HUES64 (cell line): ENCODE measurements around the gene CYB5A.

Source experiments
- H3K27ac ChIP-seq: 2 replicates; pipeline ENCODE4 v1.7.0; 2013; ENCODE audit warnings: low read depth, low read length, inconsistent platforms
- H3K27me3 ChIP-seq: 2 replicates; pipeline ENCODE4 v1.6.1; 2013; ENCODE audit warnings: mild to moderate bottlenecking, low read length; ENCODE audit not compliant: insufficient read depth
- H3K36me3 ChIP-seq: 2 replicates; pipeline ENCODE4 v1.6.1; 2013; ENCODE audit warnings: mild to moderate bottlenecking, low read length; ENCODE audit not compliant: insufficient read depth
- H3K4me1 ChIP-seq: 2 replicates; pipeline ENCODE4 v1.6.1; 2013; ENCODE audit warnings: mild to moderate bottlenecking, low read length, moderate library complexity; ENCODE audit not compliant: insufficient read depth
- H3K4me3 ChIP-seq: 2 replicates; pipeline ENCODE4 v1.5.1; 2013; ENCODE audit warnings: mild to moderate bottlenecking, low read length, moderate library complexity
- H3K9ac ChIP-seq: 2 replicates; pipeline ENCODE4 v1.6.1; 2013; ENCODE audit warnings: mild to moderate bottlenecking, low read depth, low read length
- H3K9me3 ChIP-seq: 2 replicates; pipeline ENCODE4 v1.6.1; 2013; ENCODE audit warnings: low read depth, low read length; ENCODE audit not compliant: insufficient read depth
- WGBS: fragments of 150-250, 120-280 bp; methylation state at CpG from one replicate; pipeline ENCODE4 v1.1.7; 2013; ENCODE audit warnings: missing lambda C conversion rate; 5-methylcytosine and 5-hydroxymethylcytosine counted together

Gene CYB5A

DNA sequence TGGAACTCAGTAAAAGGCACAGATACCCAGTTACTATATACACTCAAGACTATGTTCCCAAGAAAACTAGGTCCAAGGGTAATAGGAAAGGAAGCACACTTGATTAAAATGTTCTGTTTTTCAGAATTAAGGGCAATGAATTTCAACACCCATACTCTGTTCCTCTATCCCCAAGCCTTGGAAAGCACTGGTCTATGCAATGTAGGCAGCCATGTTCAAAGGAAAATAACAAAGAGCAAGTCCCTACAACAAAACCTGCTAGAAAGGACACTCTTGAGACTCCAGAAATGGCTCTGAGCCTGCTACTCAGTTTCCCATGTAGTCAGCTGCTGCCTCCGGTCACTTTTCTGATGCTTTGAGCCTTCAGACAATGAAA is 6.8 kb downstream of the CYB5A start:
- Histone ChIP-seq H3K9me3 (no peaks in the 10 kb centered on the region), H3K4me1 (peaks cover 71% of the 10 kb centered on the region), H3K27ac (no peak overlapping the region), H3K27me3 (no peaks in the 10 kb centered on the region), H3K4me3 (no peak overlapping the region), H3K9ac (no peak overlapping the region), H3K36me3 (no peaks in the 10 kb centered on the region)
- 85% methylated on average over 1 of the region's 1 CpG for WGBS

DNA sequence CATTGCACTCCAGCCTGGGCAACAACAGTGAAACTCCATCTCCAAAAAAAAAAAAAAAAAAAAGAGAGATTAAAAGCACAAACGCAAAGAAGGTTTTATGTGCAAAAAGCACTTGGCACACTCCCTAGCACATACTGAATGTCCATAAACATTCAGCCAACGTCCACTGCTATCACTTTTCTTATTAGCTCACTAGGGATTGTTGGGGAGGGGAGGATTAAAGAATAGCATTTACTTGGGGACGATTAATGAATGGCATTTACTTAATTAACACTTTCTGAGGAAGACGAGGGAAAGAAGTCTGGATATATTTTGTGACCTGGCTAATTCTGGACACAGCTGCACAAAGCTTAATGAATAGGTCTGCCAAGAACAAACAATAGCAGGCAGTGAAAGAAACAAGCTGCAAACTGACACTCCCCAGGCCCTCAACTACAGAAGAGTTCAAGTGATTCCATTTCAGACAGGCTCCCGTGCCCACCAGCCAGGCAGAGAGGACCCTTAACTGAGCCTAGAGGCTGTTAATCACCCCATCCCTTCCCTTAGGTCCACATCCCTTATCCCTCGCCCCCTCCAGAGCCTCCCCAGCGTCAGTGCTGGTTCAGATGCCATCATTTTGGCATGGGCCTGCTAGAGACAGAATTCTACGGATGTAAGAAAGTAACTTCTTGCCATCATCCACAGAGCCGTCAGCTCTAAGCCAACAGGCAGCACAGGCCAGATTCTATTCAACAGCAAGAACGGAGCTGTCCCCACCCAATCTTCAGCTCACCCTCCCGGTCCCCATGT is 7.4 kb downstream of the CYB5A start:
- 79% methylated on average over 11 of the region's 11 CpGs for WGBS
- Histone ChIP-seq H3K27ac (no peak overlapping the region), H3K4me3 (no peak overlapping the region), H3K27me3 (no peaks in the 10 kb centered on the region), H3K9me3 (no peaks in the 10 kb centered on the region), H3K9ac (no peak overlapping the region), H3K4me1 (peaks cover 71% of the 10 kb centered on the region), H3K36me3 (no peaks in the 10 kb centered on the region)

DNA sequence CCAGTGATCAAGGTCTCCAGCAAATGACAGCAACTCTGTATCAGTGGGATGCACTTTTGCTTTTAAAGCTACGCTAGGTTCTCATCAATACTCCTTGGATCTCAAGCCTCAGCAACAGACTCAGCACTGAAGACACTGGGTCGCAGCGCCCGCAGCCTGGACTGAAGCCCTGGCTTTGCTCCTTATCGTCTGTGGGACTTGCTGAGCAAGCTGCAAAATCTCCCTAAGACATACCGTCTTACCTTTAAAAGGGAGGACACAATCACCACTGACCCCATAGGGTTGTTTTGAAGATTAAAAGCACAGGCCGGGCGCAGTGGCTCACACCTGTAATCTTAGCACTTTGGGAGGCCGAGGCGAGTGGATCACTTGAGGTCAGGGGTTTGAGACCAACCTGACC is 8.1 kb downstream of the CYB5A start:
- H3K27ac ChIP-seq = peak overlapping the region; percentile 47
- H3K9ac ChIP-seq = 0 out of 2 replicates have a peak overlapping the region, but pooled peaks have one; percentile 38

DNA sequence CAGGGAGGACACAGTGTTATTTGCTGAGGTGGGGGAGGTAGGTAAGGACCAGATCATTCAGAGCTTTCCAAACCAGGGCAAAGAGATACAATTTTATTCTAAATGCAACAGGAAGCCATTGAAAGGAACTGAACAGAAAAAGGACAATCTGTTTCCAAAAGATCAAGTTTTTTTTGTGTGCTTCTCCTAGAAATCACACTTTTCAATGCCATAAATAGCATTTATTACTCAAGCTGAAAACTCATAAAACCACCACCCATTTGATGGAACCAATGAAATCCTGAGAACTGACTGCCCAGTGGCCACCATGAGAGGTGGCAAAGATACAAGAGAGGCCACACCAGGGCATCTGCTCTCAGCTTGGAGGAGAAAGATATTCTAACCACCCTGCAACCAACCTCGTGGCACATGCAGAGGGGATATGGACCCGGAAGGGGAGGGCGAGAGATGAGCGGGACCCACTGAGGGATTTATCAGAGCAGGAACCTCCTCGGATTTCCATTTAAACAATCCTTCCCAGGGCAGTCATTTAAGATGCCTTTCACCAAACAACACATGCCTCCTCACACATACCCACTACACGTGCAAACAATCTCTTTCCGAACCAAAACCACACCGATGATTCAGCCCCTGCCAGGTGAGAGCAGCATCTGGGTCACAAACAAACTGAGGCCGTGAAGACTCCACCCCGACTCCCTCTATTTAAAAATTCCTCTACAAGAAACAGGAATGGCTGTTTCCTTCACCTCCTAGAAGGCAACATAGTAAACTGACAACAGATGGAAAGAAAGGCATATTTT is 8.8 kb downstream of the CYB5A start:
- Histone ChIP-seq H3K9me3 (no peaks in the 10 kb centered on the region), H3K27me3 (no peaks in the 10 kb centered on the region), H3K4me1 (peaks cover 57% of the 10 kb centered on the region), H3K36me3 (no peaks in the 10 kb centered on the region), H3K4me3 (peak overlapping the region; percentile 8; the same call in 1 of the 2 replicates), H3K27ac (peak overlapping the region; percentile 47), H3K9ac (peak overlapping the region; percentile 38)
- 78% methylated on average over 10 of the region's 10 CpGs for WGBS

More for the DNA sequence above, 8.1 kb downstream of the CYB5A start:
- H3K27me3 ChIP-seq = no peaks in the 10 kb centered on the region
- no peaks in the 10 kb centered on the region for H3K36me3 ChIP-seq
- 79% methylated on average over 10 of the region's 10 CpGs for WGBS
- H3K4me3 ChIP-seq = 0 out of 2 replicates have a peak overlapping the region, but pooled peaks have one; percentile 8
- no peaks in the 10 kb centered on the region for H3K9me3 ChIP-seq
- H3K4me1 ChIP-seq = peaks cover 64% of the 10 kb centered on the region

DNA sequence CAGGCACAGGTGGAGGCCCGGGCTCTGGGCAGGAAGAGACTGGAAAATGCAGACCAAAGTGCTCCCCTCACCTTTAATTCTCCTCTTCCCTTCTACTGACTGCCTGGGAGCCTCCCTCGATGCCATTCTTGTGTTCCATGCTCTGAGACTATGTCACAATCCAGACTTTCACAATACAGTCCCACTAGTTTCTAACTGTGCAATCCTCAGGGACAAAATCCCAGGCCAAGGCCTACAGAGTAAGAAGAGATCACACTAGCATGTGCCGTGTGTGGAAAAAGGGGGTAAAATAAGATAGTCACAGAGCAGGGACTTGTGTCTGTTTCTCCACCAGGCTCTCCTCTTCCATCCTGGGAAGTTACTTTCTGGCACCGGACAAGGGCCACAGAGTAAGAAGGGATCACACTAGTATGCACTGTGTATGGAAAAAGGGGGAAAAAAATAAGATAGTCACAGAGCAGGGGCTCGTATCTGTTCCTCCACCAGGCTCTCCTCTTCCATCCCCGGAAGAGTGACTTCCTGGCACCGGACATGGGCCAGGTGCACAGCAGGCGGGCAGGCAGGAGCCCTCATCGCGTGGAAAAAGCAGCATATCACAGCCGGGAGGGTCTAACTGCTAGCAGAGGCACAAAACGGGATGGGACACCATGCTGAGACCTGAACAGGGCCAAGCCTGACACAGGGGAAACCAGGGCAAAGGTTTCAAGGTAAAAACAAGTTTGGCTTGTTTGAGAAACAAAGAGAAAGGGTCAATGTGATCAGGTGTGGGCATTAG is 9.6 kb downstream of the CYB5A start:
- Histone ChIP-seq H3K9ac (peak overlapping the region; percentile 38), H3K27ac (peak overlapping the region; percentile 20), H3K4me1 (peaks cover 49% of the 10 kb centered on the region), H3K9me3 (no peaks in the 10 kb centered on the region; the same call in 1 of the 2 replicates), H3K4me3 (peak overlapping the region; percentile 1; the same call in 1 of the 2 replicates), H3K27me3 (no peaks in the 10 kb centered on the region), H3K36me3 (no peaks in the 10 kb centered on the region)
- 53% methylated on average over 12 of the region's 12 CpGs for WGBS

DNA sequence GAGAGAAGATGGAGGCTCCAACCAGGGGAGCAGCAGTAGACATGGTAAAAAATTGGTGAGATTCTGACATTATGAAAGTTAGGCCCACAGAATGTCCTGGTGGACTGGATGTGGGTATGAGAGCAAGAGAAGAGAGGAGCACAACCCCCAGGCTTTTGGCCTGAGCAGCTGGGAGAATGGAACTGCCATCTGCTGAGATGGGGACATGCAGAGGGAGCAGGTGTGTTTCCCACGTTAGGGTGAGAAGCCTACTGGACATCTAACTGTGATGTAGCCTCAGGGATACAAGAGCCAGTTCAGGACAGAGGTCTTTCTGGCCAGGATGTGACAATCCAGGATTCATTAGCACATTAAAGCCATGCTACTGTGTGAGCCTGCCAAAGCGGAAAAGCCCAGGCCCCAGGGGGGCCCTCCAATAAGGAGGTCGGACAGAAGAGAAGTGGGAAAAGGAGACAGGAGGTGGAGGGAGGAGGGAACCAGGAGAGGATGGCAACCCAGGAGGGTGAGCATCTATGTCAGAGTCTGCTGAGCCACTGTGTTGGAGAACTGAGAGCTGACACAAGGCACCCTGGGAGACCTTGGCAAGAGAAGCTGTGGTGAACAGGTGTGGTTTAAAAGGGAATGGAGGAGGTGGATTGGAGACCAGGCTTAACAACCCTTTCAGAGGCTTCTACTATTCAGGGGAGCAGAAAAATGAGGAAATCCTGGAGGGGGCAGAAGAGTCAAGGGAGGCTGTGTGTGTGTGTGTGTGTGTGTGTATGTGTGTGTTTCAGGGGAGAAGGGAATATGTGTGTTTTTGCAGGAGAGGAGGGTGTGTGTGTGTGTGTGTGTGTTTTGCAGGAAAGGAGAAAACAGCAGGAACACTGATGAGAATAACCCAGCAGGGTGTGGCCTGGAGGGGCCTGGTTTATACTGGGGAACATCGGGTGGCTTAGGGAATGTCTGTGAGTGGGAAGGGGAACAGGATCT is 10.5 kb downstream of the CYB5A start:
- Histone ChIP-seq H3K9ac (peak overlapping the region; percentile 38; the same call in 1 of the 2 replicates), H3K9me3 (no peaks in the 10 kb centered on the region; the same call in 1 of the 2 replicates), H3K4me3 (no peak overlapping the region), H3K36me3 (no peaks in the 10 kb centered on the region), H3K4me1 (peaks cover 47% of the 10 kb centered on the region), H3K27me3 (no peaks in the 10 kb centered on the region), H3K27ac (peak overlapping the region; percentile 27)
- WGBS = 5% methylated on average over 4 of the region's 4 CpGs

DNA sequence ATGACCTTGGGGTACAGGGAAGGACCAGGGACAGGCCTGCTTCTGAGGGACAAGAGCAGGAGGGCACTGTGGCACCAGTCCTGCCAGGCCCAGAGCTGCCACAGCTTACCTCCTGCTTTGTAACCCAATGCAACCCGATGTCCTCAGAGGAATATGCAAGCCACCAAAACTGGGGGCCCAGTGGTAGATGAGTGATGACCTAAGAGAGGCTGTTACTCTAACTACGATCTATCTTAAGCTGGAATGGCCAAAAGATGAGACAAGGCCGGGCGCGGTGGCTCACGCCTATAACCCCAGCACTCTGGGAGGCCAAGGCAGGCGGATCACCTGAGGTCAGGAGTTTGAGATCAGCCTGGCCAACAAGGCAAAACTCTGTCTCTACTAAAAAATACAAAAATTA is 12.8 kb downstream of the CYB5A start:
- WGBS = 98% methylated on average over 7 of the region's 7 CpGs
- Histone ChIP-seq H3K9ac (no peak overlapping the region), H3K36me3 (no peaks in the 10 kb centered on the region), H3K4me3 (no peak overlapping the region), H3K27ac (no peak overlapping the region), H3K27me3 (no peaks in the 10 kb centered on the region), H3K4me1 (peaks cover 35% of the 10 kb centered on the region), H3K9me3 (no peaks in the 10 kb centered on the region; the same call in 1 of the 2 replicates)

DNA sequence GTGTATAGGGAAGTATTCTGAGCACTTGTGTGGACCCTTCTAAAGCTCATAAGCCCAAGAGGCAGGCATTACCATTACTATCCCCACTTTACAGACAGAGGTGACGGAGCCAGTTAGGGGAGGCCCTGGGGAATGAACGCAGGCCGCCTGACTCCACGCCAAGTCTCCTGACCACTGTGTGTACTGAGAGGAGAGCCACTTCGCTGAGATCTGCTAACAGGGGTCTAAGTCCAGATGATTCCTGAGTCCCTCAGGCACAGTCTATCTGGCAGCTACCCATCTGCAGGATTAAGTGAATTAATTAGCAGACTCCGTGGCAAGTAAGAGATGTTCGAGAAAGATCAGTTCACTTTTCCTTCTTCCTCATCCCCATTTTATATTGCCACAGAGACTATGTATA is 13.7 kb downstream of the CYB5A start:
- Histone ChIP-seq H3K9ac (no peak overlapping the region), H3K4me3 (no peak overlapping the region), H3K27me3 (no peaks in the 10 kb centered on the region), H3K27ac (no peak overlapping the region), H3K36me3 (no peaks in the 10 kb centered on the region), H3K9me3 (no peaks in the 10 kb centered on the region; the same call in 1 of the 2 replicates), H3K4me1 (peaks cover 26% of the 10 kb centered on the region)
- over 99% methylated on average over 7 of the region's 7 CpGs for WGBS

DNA sequence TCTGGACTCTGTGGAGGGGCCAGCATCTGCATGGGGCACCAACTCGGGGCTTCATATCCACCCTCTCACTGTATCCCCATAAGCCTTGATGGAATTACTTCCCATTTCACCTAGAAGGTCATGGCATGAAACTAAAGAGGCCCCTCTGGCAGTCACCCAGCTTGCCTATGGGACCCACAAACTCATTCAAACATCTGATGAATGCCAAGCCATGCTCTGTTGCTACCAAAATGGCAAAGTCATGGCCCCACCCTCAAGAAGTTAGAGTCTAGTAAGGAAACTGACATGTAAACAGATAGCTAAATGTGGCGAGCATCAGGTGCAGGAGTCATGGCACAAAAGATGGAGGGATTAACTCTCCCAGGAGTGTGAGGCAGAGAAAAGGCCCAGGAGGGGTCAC is 14.5 kb downstream of the CYB5A start:
- WGBS = 93% methylated on average over 2 of the region's 2 CpGs
- Histone ChIP-seq H3K9me3 (no peaks in the 10 kb centered on the region; the same call in 1 of the 2 replicates), H3K36me3 (no peaks in the 10 kb centered on the region), H3K27me3 (no peaks in the 10 kb centered on the region), H3K27ac (no peak overlapping the region), H3K9ac (no peak overlapping the region), H3K4me3 (no peak overlapping the region), H3K4me1 (peaks cover 19% of the 10 kb centered on the region)

DNA sequence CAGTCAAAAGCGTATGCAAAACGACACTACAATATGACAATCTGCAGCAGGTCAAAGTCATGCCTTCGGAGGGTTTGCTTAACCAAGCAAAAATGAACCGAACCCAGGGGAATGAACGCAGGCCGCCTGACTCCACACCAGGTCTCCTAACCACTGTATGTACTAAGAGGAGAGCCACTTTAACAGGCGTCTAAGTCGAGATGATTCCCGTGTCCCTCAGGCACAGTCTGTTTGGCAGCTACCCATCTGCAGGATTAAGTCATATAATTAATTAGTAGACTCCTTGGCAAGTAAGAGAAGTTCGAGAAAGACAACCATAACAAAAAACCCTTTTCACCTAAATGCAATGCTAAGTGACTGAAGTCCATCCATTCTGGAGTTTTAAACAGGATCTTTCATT is 15.2 kb downstream of the CYB5A start:
- no peaks in the 10 kb centered on the region for H3K36me3 ChIP-seq
- no peak overlapping the region for H3K27ac ChIP-seq
- WGBS = 94% methylated on average over 10 of the region's 10 CpGs
- no peak overlapping the region for H3K9ac ChIP-seq
- H3K4me3 ChIP-seq = no peak overlapping the region
- peaks cover 12% of the 10 kb centered on the region for H3K4me1 ChIP-seq
- no peaks in the 10 kb centered on the region for H3K27me3 ChIP-seq
- no peaks in the 10 kb centered on the region; the same call in 1 of the 2 replicates for H3K9me3 ChIP-seq
